HG02610 (cell line): ENCODE results near the gene VAMP5.

Source experiments
- ATAC-seq: cut with Tn5 transposase; IDR thresholded peaks from one replicate; pipeline ENCODE4 v1.9.1; 2021; ENCODE audit warnings: mild to moderate bottlenecking, moderate library complexity; ENCODE audit not compliant: unreplicated experiment

VAMP5 gene

GRCh38 chr2:85621338-85621737 is 37.1 kb downstream of the VAMP5 start:
- no peak for ATAC-seq

- ATAC-seq = no peak
Measured at GRCh38 chr2:85623991-85624390, 39.8 kb downstream of the VAMP5 start.

- peak; percentile 91 for ATAC-seq
Measured at GRCh38 chr2:85628658-85629057, 44.4 kb downstream of the VAMP5 start.

GRCh38 chr2:85631316-85631715 is 47.1 kb downstream of the VAMP5 start:
- ATAC-seq = no peak

GRCh38 chr2:85635011-85635410 is 50.8 kb downstream of the VAMP5 start:
- ATAC-seq = no peak

GRCh38 chr2:85635636-85636035 is 51.4 kb downstream of the VAMP5 start:
- no peak for ATAC-seq

GRCh38 chr2:85642725-85643124 is 58.5 kb downstream of the VAMP5 start:
- peak; percentile 62 for ATAC-seq
